ENCODE measurements around the gene CSTF3. TPM values are rescaled to one million over a fixed set of nuclear protein-coding genes. Genes with fewer than 3 reads are reported as not detected.

CSTF3 gene
- total and polyA plus RNA-seq, 9 of the 15 experiments (the other 6 are each of a cell fraction or from before 2014, with no cell fraction given): 37.0 to 111 (median 61.0) TPM

DNA sequence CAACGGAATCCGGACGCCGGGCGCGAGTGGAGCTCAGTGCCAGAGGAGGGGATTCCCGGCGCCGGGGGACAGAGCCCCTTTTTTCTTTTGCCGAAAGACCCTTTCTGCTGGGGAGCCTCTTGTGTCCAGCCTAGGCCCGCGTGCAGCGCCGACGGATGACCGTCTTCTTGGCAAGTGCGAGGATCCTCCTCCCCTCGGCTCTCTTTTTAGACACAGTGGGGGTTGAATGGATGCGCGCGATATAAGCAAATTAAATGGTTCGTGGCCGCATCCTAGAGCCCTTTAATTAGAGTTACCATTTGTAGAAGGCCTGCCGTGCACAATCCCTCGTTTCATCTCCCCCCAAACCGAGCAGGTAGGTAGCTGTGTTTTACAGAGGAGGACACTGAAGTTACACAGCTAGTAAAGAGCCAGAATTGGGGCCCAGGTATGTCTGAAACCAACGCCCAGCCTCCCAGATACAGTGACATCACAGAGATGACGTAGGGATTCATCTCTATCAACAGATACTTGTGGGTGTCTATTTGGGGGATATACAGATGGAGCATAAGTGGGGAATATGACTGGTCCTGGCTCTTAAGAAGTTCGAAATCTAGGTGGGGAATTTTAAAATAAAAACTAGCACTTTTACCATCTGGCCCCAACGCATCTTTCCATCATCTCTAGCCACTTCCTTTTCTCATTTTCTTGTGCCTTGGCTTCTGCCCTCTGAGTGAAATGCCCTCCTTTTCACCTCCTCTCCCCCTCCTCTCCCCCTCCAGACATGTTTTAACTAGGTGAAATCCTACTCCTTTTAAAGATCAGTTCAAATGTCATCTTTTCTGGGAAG is 121.0 kb downstream of the CSTF3 start (continued):
- TF ChIP-seq ZBTB34 (CRISPR knock-in tag; IDR thresholded peaks at IDR 0.05): no peak
- peak; percentile 84 for TF ChIP-seq MGA (IDR thresholded peaks at IDR 0.05)
- TF ChIP-seq ZFX (CRISPR knock-in tag; IDR thresholded peaks at IDR 0.05): 0 out of 2 replicates have a peak, but pooled peaks have one; percentile 46
- TF ChIP-seq, protein P1, sequence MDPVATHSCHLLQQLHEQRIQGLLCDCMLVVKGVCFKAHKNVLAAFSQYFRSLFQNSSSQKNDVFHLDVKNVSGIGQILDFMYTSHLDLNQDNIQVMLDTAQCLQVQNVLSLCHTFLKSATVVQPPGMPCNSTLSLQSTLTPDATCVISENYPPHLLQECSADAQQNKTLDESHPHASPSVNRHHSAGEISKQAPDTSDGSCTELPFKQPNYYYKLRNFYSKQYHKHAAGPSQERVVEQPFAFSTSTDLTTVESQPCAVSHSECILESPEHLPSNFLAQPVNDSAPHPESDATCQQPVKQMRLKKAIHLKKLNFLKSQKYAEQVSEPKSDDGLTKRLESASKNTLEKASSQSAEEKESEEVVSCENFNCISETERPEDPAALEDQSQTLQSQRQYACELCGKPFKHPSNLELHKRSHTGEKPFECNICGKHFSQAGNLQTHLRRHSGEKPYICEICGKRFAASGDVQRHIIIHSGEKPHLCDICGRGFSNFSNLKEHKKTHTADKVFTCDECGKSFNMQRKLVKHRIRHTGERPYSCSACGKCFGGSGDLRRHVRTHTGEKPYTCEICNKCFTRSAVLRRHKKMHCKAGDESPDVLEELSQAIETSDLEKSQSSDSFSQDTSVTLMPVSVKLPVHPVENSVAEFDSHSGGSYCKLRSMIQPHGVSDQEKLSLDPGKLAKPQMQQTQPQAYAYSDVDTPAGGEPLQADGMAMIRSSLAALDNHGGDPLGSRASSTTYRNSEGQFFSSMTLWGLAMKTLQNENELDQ (CRISPR knock-in tag; IDR thresholded peaks at IDR 0.05; ENCODE audit: borderline replicate concordance): no peak
- 0 out of 2 replicates have a peak, but pooled peaks have one; percentile 38 for TF ChIP-seq MBD1 (CRISPR knock-in tag; IDR thresholded peaks at IDR 0.05)
- TF ChIP-seq SAP30 (IDR thresholded peaks at IDR 0.05; ENCODE audit: borderline replicate concordance, insufficient read depth, low read depth, low read length, poor library complexity, severe bottlenecking): peak; percentile 22
